Liver (tissue), 9 donors: ENCODE data around the gene GZMA. TPM values are rescaled to one million over a fixed set of nuclear protein-coding genes. Genes with fewer than 3 reads are reported as not detected.

Source experiments
- DNase-seq: peaks from one replicate; pipeline ENCODE4 v3.0.0-alpha.2; 2017; ENCODE audit warnings: low spot score
- H3K27ac ChIP-seq, 2 donors: one replicate each; pipeline ENCODE4 v1.7.0; 2013; ENCODE audit warnings: inconsistent platforms in 2 of 2, low read length in 2 of 2, control low read depth in 1 of 2, low read depth in 1 of 2, mild to moderate bottlenecking in 1 of 2
- H3K27me3 ChIP-seq, 4 donors: one replicate each; pipeline versions ENCODE4 v1.6.1 to v1.7.0; 2013; ENCODE audit warnings: low read length in 3 of 4, inconsistent platforms in 1 of 4, mild to moderate bottlenecking in 1 of 4, moderate library complexity in 1 of 4; ENCODE audit not compliant: control insufficient read depth in 4 of 4, insufficient read depth in 4 of 4
- H3K36me3 ChIP-seq, 4 donors: one replicate each; pipeline versions ENCODE4 v1.6.1 to v1.7.0; 2013; ENCODE audit warnings: low read length in 3 of 4, mild to moderate bottlenecking in 3 of 4, low read depth in 1 of 4, moderate library complexity in 1 of 4; ENCODE audit not compliant: control insufficient read depth in 4 of 4, insufficient read depth in 3 of 4
- H3K4me1 ChIP-seq, 4 donors: one replicate each; pipeline versions ENCODE4 v1.6.1 to v1.7.0; 2013; ENCODE audit warnings: low read length in 3 of 4, mild to moderate bottlenecking in 3 of 4, moderate library complexity in 1 of 4; ENCODE audit not compliant: control insufficient read depth in 4 of 4, insufficient read depth in 4 of 4
- H3K4me3 ChIP-seq, 3 donors: one replicate each; pipeline versions ENCODE4 v1.6.1 to v1.7.0; 2013; ENCODE audit warnings: low read length in 3 of 3, control low read depth in 1 of 3, low read depth in 1 of 3, mild to moderate bottlenecking in 1 of 3
- H3K9ac ChIP-seq, 2 donors: one replicate each; pipeline ENCODE4 v1.7.0; 2013; ENCODE audit warnings: low read length in 2 of 2, mild to moderate bottlenecking in 2 of 2, moderate library complexity in 2 of 2, control low read depth in 1 of 2, low read depth in 1 of 2
- H3K9me3 ChIP-seq, 4 donors: one replicate each; pipeline versions ENCODE4 v1.6.1 to v1.7.0; 2013; ENCODE audit warnings: low read length in 3 of 4; ENCODE audit not compliant: control insufficient read depth in 4 of 4
- FOXA1 ChIP-seq: IDR thresholded peaks from 2 replicates; pipeline ENCODE4 v1.6.1; 2016; ENCODE audit warnings: antibody characterized with exemption
- GABPA ChIP-seq, 2 donors: IDR thresholded peaks in 1 of 2; conservative IDR thresholded peaks in 1 of 2; 2 replicates each; pipeline ENCODE4 v1.6.1; 2016; ENCODE audit warnings: antibody characterized with exemption in 2 of 2, mild to moderate bottlenecking in 1 of 2, moderate library complexity in 1 of 2
- HNF4A ChIP-seq, 2 donors: conservative IDR thresholded peaks; 2 replicates each; pipeline ENCODE4 v1.6.1; 2016; ENCODE audit warnings: antibody characterized with exemption in 2 of 2, mild to moderate bottlenecking in 2 of 2
- JUND ChIP-seq, 2 donors: IDR thresholded peaks; 2 replicates each; pipeline ENCODE4 v1.6.1; 2016; ENCODE audit warnings: antibody characterized with exemption in 2 of 2
- NR2F2 ChIP-seq: IDR thresholded peaks from 2 replicates; pipeline ENCODE4 v1.6.1; 2016; ENCODE audit warnings: antibody characterized with exemption
- RAD21 ChIP-seq, 2 donors: IDR thresholded peaks; 2 replicates each; pipeline ENCODE4 v1.6.1; 2016; ENCODE audit warnings: antibody characterized with exemption in 2 of 2, mild to moderate bottlenecking in 2 of 2
- REST ChIP-seq: IDR thresholded peaks from 2 replicates; pipeline ENCODE4 v1.6.1; 2016; ENCODE audit warnings: antibody characterized with exemption, mild to moderate bottlenecking
- RXRA ChIP-seq, 2 donors: IDR thresholded peaks; 2 replicates each; pipeline ENCODE4 v1.6.1; 2017 to 2018; ENCODE audit warnings: antibody characterized with exemption in 2 of 2, mild to moderate bottlenecking in 1 of 2
- YY1 ChIP-seq: IDR thresholded peaks from 2 replicates; pipeline ENCODE4 v1.6.1; 2016; ENCODE audit warnings: antibody characterized with exemption, mild to moderate bottlenecking
- WGBS: extraction: QIAGEN DNeasy Blood & Tissue Kit; methylation state at CpG from one replicate; pipeline ENCODE4 v1.1.7; 2013; 5-methylcytosine and 5-hydroxymethylcytosine counted together
- polyA plus RNA-seq, 2 donors: library from polyadenylated mRNA; stranded (reverse) in 1 of 2; unstranded in 1 of 2; fragments of 200-250 nt in 1 of 2; fragments of >200 nt in 1 of 2; fragmentation: Nextera tagmentation in 1 of 2; extraction: Ambion mirVana in 1 of 2; gene quantifications; one replicate each; pipeline versions ENCODE4 v1.2.1 to v1.2.3, GENCODE V29; 2013 to 2015
- total RNA-seq, 2 donors: library from RNA; depleted of rRNA; stranded (reverse); fragments of >200 nt; gene quantifications; one replicate each; pipeline ENCODE4 v1.2.3, GENCODE V29; 2014
- TF ChIP-seq, protein P1 (sequence below): fragments of 150-350 bp; IDR thresholded peaks from 2 replicates; pipeline ENCODE4 v1.5.1; 2017; ENCODE audit warnings: improper control_type of control experiment, low read depth, low read length; ENCODE audit not compliant: missing input control
- TF ChIP-seq, protein P2 (sequence below): IDR thresholded peaks from 2 replicates; pipeline ENCODE4 v1.6.1; 2016; ENCODE audit warnings: antibody characterized with exemption
- TF ChIP-seq, protein P3 (sequence below): IDR thresholded peaks from 2 replicates; pipeline ENCODE4 v1.6.1; 2016; ENCODE audit warnings: antibody characterized with exemption
- TF ChIP-seq, protein P4 (sequence below): IDR thresholded peaks from 2 replicates; pipeline ENCODE4 v1.6.1; 2016; ENCODE audit warnings: antibody characterized with exemption
- donor health status: healthy.
- donor health status: healthy.
- donor health status: healthy.
- donor health status: healthy.
- donor health status: healthy.

GZMA gene
- total and polyA plus RNA-seq, 4 donors, result 1.9 to 2.4 (median 2.1) TPM

- Histone ChIP-seq H3K9me3 (no peaks in the 10 kb centered on the region), H3K27ac (no peak overlapping the region), H3K36me3 (no peaks in the 10 kb centered on the region), H3K4me3 (no peak overlapping the region), H3K4me1 (peaks cover 0 to 4% (median 3%) of the 10 kb centered on the region in 4 donors), H3K9ac (no peak overlapping the region), H3K27me3 (no peaks in the 10 kb centered on the region)
- DNase-seq, result peak; percentile 78
- 7% methylated on average over 11 of the region's 11 CpGs for WGBS
- peak; percentile 28 to 51 for TF ChIP-seq HNF4A (conservative IDR thresholded peaks at IDR 0.05)
- TF ChIP-seq RAD21 (IDR thresholded peaks at IDR 0.05), result peak; percentile 93 to 97
- TF ChIP-seq, protein P1, sequence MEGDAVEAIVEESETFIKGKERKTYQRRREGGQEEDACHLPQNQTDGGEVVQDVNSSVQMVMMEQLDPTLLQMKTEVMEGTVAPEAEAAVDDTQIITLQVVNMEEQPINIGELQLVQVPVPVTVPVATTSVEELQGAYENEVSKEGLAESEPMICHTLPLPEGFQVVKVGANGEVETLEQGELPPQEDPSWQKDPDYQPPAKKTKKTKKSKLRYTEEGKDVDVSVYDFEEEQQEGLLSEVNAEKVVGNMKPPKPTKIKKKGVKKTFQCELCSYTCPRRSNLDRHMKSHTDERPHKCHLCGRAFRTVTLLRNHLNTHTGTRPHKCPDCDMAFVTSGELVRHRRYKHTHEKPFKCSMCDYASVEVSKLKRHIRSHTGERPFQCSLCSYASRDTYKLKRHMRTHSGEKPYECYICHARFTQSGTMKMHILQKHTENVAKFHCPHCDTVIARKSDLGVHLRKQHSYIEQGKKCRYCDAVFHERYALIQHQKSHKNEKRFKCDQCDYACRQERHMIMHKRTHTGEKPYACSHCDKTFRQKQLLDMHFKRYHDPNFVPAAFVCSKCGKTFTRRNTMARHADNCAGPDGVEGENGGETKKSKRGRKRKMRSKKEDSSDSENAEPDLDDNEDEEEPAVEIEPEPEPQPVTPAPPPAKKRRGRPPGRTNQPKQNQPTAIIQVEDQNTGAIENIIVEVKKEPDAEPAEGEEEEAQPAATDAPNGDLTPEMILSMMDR, result peak; percentile 93
- TF ChIP-seq, protein P2, sequence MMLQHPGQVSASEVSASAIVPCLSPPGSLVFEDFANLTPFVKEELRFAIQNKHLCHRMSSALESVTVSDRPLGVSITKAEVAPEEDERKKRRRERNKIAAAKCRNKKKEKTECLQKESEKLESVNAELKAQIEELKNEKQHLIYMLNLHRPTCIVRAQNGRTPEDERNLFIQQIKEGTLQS, result no peak
- no peak for TF ChIP-seq NR2F2
These were observed 44.2 kb downstream of the GZMA start for GRCh38 chr5:55146543-55147151.

DNA sequence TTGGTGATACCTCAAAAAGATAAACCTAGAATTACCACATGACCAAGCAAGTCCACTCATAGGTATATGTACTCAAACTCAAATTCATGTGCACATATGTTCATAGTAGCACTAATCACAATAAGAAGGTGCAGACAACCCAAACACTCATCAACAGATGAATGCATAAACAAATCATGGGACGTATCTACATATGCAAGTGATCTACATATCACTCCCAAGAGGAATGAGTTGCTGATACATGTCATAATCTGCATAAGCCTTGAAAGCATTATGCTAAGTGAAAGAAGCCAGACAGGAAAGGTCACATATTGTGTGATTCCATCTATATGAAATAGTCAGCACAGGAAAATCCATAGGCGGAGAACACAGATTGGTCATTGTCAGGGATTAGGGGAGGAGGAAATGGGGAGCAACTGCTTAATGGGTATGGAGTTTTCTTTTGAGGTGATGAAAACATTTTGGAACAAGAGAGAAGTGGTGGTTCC, 46.9 kb downstream of the GZMA start:
- H3K27ac ChIP-seq, result no peak overlapping the region
- H3K4me3 ChIP-seq, result no peak overlapping the region
- H3K36me3 ChIP-seq, result no peaks in the 10 kb centered on the region
- WGBS, result 78% methylated on average over 2 of the region's 2 CpGs
- no peak for TF ChIP-seq GABPA (IDR thresholded peaks at IDR 0.05 in 1 of 2, conservative IDR thresholded peaks at IDR 0.05 in 1 of 2)
- no peak for TF ChIP-seq FOXA1
- TF ChIP-seq, protein P3, sequence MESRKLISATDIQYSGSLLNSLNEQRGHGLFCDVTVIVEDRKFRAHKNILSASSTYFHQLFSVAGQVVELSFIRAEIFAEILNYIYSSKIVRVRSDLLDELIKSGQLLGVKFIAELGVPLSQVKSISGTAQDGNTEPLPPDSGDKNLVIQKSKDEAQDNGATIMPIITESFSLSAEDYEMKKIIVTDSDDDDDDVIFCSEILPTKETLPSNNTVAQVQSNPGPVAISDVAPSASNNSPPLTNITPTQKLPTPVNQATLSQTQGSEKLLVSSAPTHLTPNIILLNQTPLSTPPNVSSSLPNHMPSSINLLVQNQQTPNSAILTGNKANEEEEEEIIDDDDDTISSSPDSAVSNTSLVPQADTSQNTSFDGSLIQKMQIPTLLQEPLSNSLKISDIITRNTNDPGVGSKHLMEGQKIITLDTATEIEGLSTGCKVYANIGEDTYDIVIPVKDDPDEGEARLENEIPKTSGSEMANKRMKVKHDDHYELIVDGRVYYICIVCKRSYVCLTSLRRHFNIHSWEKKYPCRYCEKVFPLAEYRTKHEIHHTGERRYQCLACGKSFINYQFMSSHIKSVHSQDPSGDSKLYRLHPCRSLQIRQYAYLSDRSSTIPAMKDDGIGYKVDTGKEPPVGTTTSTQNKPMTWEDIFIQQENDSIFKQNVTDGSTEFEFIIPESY, result no peak
- TF ChIP-seq JUND (IDR thresholded peaks at IDR 0.05), result no peak
- no peak overlapping the region for H3K9ac ChIP-seq
- no peaks in the 10 kb centered on the region for H3K9me3 ChIP-seq
- peaks cover 0 to 2% (median under 1%) of the 10 kb centered on the region in 4 donors for H3K4me1 ChIP-seq
- no peak for DNase-seq
- no peaks in the 10 kb centered on the region for H3K27me3 ChIP-seq

- 64% methylated on average over 5 of the region's 5 CpGs for WGBS
- Histone ChIP-seq H3K9ac (no peak overlapping the region), H3K4me3 (no peak overlapping the region), H3K27me3 (no peaks in the 10 kb centered on the region), H3K4me1 (no peaks in the 10 kb centered on the region), H3K36me3 (no peaks in the 10 kb centered on the region), H3K27ac (no peak overlapping the region), H3K9me3 (no peaks in the 10 kb centered on the region)
- TF ChIP-seq, protein P4, sequence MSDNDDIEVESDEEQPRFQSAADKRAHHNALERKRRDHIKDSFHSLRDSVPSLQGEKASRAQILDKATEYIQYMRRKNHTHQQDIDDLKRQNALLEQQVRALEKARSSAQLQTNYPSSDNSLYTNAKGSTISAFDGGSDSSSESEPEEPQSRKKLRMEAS, result no peak
- no peak for TF ChIP-seq JUND (IDR thresholded peaks at IDR 0.05)
- no peak for TF ChIP-seq RXRA (IDR thresholded peaks at IDR 0.05)
- no peak for TF ChIP-seq YY1
- no peak for TF ChIP-seq REST
- no peak for TF ChIP-seq GABPA (IDR thresholded peaks at IDR 0.05 in 1 of 2, conservative IDR thresholded peaks at IDR 0.05 in 1 of 2)
- no peak for DNase-seq
These were observed 49.7 kb downstream of the GZMA start for GRCh38 chr5:55151923-55152842.
